Colon (tissue), 2 donors: ENCODE measurements around the gene KRTAP5-6.

Experiments
- FAIRE-seq: peaks from 2 replicates; lab custom pipeline; 2012; peaks lifted over from hg19 to GRCh38; lab: Jason Lieb, UNC
- donor health status: control.
- donor health status: control.

Gene KRTAP5-6

DNA sequence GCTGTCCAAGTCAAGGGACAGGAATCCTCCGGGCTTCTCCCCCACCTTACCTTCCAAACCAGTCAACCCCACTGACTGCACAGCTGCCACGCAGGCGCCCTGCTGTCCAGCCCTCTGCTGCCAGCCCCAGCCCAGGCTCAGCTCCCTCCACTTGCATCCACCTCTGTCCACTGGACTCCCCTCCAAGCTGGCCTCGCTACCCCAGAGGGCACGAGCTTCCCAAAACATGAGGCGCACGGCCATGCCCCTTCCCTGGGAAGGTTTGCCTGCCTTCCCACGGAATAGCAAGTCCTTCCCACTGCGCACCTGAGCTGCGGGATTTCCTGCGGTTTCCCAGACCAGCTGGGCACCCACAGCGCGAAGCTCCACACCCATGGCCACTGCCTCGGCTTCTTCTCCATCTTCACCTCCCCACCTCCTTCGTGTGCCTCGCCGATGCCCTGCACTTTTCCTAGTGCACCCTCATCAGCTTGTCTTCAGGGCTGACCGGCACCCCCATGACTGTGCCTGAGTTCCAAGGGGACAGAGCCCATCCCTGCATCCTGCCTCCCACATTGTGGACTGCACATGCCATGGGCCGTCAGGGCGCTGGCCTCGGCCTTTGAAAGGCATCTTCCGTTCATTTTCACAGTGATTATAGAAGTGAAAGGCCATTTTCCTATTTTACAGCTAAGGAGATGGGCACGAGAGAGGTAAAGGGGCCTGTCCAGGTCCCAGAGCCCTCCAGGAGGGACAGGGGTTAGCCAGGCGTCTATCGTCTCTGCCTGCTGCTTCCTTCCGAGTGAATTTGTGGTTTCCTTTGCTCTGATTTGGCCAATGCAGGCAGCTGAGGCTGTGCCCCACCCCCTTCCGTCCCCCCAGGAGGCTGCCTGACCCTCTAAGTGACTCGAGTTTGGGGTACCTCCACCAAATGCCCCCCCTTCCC is 37.0 kb downstream of the KRTAP5-6 start:
- no peak for FAIRE-seq

DNA sequence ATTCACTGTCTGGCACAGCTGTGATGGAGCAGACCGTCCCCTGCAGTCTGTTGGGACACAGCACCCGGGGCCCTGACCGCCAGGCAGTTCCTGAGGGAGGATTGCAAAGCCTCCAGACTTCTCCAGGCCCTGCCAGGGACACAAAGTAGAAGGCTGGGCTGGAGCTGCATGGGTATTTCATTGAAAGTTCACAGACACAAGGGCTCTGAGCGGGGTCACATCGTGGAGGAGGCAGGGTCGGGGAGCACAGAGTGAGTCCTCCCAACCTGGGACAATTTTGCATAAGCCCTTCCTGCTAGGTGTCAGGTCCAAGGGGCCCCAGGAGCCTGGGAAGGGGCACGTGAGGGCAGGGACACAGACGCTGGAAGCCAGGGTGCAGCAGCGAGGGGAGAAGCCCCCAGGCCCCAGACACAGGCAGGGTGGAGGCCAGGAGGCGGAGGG is 37.7 kb downstream of the KRTAP5-6 start:
- FAIRE-seq, result no peak

GRCh38 chr11:1735271-1735670 is 38.3 kb downstream of the KRTAP5-6 start:
- FAIRE-seq, result no peak

DNA sequence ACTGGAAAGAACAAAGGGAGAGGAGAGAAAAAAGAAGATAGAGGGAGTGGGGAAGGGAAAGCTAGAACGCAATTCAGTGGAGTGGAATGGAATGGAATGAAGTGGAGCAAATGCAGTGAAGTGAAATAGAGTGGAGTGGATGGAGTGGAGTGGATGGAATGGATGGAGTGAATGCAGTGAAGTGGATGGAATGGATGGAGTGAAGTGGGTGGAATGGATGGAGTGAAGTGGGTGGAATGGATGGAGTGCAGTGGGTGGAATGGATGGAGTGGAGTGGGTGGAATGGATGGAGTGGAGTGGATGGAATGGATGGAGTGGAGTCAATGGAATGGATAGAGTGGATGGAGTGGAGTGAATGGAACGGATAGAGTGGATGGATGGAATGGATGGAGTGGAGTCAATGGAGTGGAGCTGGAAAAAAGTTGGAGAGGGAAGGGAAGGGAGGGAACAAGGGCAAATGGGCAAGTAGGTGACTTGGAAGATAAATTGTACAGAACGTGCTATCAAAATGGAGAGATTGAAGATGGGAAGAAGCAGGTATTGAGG is 39.5 kb downstream of the KRTAP5-6 start:
- FAIRE-seq, result no peak

GRCh38 chr11:1737080-1737757 is 40.2 kb downstream of the KRTAP5-6 start:
- no peak for FAIRE-seq

GRCh38 chr11:1738380-1738779 is 41.4 kb downstream of the KRTAP5-6 start:
- FAIRE-seq, result no peak

- FAIRE-seq, result no peak
These were observed 42.6 kb downstream of the KRTAP5-6 start for GRCh38 chr11:1739576-1739975.

- no peak for FAIRE-seq
These were observed 44.0 kb downstream of the KRTAP5-6 start for GRCh38 chr11:1740786-1741530.

- no peak for FAIRE-seq
These were observed 44.7 kb downstream of the KRTAP5-6 start for GRCh38 chr11:1741741-1742140.

DNA sequence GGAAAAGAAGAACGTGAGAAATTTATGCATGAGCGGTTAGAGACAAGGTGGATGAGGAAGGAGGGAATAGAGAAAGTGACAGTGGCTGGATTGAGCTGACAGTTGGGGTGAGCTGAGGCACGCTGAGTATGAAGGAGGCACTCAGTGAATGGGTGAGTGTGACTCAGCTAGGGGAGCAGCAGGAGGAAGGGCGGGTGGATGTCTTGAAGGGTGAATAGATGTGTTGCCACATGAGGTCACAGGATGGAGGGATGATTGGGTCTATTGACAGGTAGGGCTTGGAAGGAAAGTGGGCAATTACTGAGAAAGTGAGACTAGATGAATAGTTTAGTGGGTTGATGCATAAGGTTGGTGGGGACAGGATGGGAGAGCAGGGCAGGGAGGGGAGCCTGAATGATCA is 45.4 kb downstream of the KRTAP5-6 start:
- no peak for FAIRE-seq

GRCh38 chr11:1742869-1743584 is 46.0 kb downstream of the KRTAP5-6 start:
- FAIRE-seq, result no peak

DNA sequence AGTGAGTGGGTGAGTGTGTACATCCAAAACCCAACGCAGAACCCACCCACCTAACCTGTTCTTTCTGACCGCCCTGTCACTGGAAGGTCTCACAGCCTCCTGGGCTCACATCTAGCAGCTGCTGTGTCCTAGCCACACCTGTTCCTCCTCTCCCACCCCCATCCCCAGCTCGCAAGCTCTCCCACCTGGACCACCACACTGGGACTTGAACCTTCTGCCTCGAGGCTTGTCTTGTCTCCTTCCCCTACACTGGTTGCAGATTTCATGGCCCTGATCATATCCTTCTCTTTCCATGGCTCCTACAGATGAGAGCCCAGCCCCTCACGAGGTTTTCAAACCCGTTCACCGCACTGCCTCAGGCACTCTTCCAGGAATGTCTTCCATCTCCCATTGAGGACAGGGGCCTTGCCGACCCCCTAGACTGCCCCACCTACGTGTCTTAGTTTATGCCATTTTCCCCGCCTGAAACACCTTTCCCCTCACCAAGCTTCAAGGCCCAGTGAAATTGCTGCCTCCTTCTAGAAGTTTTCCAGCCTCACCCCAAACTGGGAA is 46.7 kb downstream of the KRTAP5-6 start:
- FAIRE-seq, result no peak

GRCh38 chr11:1744137-1744886 is 47.3 kb downstream of the KRTAP5-6 start:
- no peak for FAIRE-seq

DNA sequence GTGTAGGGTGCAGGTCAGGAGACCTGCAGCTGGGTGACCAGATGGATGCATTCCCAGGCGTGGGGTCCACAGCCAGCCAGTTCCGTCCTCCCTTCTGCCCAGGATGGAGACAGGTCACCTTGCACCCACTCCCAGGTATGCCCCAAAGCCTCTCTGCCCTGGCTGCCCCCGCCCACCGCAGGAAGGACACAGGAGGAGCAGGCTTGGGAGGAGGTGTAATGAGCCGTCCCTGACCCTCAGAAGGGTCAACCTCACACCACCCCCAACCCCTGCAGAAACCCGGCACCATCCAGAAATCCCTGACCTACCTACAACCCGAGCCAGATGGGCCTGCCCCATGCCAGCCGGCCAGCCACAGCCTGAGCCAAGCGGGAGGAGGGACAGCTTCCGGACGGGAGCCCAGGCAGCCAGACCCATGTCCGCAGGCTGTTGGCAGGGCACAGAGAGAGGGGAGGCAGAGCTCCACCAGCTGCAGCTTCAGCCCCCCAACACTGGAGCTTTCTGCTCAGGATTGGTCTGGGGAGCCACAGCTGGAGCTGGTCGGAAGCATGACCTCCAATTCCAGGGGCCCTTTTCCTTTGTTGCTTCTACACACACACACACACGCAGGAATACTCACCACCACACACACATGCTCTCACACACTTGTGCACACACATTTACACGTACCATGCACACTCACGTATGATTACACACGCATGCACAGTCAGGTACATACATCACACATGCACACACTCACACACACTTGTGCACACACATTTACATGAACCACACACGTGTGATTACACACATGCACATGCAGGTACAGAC is 48.1 kb downstream of the KRTAP5-6 start:
- FAIRE-seq, result no peak

DNA sequence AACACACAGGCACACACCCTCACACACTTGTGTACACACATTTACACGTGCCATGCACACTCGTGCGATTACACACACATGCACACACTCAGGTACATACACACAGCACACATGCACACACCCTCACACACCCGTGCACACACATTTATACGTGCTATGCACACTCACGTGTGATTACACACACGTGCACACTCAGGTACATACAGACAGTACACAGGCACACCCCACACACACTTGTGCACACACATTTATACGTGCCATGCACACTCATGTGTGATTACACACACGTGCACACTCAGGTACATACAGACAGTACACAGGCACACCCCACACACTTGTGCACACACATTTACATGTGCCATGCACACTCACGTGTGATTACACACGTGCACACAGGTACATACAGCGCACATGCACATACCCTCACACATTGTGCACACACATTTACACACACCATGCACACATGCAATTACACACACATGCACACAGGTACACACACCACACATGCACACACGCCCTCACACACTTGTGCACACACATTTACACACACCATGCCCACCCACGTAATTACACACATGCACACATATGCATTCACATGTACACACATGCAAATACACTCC is 48.8 kb downstream of the KRTAP5-6 start:
- FAIRE-seq, result no peak

- FAIRE-seq, result no peak
These were observed 49.5 kb downstream of the KRTAP5-6 start for GRCh38 chr11:1746511-1746931.

DNA sequence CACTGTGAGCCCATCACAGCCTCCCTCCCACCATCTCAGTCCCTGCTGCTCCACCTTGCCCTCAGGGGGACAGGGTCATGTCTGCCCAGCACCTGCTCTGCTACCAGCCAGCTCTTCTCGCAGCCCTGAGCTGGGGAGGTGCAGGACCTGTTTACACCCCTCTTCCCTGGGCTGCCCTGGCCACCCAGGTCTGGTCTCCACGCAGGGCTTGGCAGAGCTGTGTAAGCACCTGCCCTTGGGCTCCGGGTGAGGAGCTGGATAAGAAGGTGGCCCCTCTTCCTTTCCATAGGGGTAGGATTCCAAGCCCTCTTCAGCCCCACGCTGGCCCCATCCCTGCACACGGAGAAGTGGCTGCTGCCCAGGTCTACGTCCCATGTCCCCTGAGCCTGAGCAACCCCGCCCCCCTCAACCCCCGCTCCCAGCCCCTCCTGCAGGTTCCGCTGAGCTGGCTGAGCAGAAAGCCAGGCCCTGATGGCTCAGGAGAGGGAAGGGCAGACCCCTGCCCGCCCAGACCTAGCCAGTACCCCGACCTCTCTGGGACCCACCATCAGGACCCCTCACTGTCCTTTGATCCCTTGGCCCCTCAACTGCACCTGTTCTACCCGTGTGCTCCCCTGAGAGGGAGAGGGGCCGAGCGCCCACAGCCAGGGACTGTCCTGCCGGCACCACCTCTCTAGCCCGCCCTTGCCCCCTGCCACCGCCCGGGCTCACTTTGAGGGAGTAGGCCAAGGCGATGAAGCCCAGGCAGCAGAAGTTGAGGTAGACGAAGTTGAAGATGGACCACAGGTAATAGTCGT is 50.2 kb downstream of the KRTAP5-6 start:
- FAIRE-seq, result no peak
